Hematopoietic multipotent progenitor cell treated with erythropoietin and hydrocortisone succinate and interleukin-3 and kit ligand, for 8 days (in vitro differentiated cells): ENCODE results near the gene NCF4.

Experiments used
- DNase-seq: peaks from one replicate; pipeline ENCODE4 v3.0.0-alpha.2; 2015

NCF4 gene

DNA sequence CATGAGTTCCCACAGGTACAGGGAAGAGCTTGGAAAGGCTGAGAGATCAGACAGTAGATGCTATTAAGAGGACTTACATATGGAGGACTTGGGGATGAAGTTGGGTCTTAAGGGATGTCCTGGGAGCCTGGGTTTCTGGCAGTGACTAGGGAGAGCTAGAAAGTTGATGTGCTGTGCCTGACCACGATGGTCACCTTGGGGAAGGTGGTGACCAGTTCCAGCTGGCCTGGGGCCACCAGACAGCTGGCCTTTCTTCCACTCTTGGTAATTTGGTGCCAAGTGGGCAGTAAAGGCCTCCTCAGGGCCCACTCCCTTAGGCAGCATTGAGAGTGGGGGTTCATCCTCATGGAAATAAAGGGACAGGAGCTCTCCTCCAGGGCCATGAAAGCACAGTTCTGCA, 38.7 kb downstream of the NCF4 start:
- no peak for DNase-seq

DNA sequence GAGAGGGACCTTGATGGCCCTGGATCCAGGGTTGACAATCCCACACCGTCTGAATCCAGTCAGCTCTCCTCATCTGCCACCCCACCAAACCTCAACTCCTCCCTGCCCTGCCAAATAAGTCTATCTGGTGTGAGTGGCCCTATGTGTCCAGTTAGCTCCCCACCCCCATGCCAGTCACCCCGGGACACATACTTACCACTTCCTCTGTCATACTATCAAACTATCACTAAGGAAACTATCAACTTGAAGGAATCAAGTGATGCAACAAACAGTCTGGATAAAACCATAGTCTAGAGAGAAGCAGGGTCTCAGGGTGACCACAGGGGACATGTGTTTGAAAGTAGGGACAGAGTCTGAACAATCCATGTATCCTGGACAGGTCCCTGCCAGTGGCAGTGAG, 39.4 kb downstream of the NCF4 start:
- peak; percentile 84 for DNase-seq

DNA sequence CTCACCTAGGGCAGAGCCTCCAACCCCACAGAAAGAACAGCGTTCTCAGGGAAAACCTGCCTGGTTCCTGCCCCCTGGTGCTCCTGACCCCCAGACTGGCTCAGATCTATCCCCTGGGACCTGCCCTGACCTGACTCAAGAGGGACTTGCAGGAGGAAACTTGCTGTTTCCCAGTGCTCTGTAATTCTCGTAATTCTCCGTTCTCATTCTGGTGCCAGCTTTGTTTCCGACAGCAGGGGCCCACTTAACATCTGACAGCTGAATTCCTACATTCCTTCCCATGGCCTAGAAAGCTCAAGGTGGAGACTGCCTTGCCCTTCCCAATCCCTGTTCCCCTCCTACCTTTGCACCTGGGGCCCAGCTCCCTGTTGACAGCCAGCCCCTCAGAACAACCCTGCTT, 40.1 kb downstream of the NCF4 start:
- peak; percentile 41 for DNase-seq

- DNase-seq: peak; percentile 96
These were observed 40.8 kb downstream of the NCF4 start for GRCh38 chr22:36901411-36902142.

GRCh38 chr22:36902143-36902926, 41.5 kb downstream of the NCF4 start:
- no peak for DNase-seq

DNA sequence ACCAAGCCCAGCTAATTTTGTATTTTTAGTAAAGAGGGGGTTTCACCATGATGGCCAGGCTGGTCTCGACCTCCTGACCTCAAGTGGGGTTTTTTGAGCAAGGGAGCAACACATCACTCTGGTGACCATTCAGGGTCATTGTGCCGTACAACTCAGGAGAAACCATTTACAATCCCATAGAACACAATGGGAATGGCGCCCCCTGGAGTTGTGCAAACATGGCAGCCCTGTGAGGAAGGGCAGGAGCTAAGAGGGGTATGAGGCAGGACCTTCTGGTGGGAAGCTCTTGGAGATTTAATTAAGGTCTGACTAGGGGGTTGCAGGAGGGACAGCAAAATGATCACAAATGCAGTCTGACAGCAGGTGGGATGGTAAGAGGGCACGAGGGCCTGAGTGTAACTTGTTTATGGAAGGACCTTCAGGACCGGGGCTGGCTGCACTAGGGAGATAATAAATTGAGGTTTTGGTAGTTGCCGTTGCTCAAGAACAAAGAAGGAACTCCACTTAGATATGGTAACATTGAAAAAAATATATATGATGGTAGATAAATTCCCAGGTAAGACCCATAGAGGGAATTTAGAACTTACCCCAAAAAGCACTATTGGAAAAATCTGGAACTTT, 43.6 kb downstream of the NCF4 start:
- DNase-seq: peak; percentile 85

DNA sequence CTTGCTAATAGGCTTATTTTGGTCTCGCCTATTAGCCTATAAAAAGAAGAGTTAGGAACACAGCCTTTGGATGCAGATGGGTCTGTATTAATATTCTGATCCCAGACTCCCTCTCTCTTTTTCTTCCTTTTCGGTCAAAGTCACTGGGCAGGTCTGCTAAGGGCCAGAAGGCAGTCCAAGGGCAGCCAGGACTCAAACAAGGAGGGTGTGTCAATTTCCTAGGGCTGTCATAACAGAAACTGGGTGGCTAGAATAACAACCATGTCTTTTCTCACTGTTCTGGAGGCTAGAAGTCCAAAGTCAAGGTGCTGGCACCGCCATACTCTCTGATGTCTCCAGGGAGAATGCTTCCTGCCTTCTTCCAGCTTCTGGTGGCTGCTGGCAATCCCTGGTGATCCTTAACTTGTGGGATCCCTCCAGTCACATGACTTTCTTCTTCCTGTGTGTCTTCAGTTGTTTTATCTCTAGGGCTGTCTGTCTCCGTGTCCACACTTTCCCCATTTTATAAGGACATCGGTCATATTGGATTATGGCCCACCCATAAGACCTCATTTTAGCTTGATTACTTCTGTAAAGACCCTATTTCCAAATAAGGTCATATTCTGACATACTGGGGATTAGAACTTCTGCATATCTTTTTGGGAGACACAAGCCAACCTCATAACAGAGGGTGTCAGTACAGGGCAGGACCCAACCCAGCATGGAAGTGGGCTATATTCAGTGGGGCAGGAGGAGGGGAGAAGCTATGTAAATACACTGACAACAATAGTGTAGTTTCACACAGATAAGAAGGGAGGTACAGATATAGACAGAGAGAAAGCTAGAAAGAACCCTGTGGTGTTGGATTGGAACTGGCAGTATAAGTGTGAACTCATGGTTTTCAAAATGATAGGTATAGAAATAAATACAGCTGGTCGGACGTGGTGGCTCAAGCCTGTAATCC, 46.7 kb downstream of the NCF4 start:
- DNase-seq: peak; percentile 70

DNA sequence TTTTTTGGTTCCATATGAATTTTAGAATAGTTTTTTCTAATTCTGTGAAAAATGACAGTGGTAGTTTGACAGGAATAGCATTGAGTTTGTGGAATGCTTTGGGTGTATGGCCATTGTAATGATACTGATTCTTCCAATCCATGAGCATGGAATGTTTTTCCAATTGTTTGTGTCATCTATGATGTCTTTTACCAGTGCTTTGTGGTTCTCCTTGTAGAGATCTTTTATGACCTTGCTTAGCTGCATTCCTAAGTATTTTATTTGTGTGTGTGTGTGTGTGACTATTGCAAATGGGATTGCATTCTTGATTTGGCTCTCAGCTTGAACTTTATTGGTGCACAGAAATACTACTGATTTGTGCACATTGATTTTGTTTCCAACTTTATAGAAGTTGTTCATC, 49.7 kb downstream of the NCF4 start:
- DNase-seq: no peak

GRCh38 chr22:36911887-36912661, 51.3 kb downstream of the NCF4 start:
- no peak for DNase-seq

DNA sequence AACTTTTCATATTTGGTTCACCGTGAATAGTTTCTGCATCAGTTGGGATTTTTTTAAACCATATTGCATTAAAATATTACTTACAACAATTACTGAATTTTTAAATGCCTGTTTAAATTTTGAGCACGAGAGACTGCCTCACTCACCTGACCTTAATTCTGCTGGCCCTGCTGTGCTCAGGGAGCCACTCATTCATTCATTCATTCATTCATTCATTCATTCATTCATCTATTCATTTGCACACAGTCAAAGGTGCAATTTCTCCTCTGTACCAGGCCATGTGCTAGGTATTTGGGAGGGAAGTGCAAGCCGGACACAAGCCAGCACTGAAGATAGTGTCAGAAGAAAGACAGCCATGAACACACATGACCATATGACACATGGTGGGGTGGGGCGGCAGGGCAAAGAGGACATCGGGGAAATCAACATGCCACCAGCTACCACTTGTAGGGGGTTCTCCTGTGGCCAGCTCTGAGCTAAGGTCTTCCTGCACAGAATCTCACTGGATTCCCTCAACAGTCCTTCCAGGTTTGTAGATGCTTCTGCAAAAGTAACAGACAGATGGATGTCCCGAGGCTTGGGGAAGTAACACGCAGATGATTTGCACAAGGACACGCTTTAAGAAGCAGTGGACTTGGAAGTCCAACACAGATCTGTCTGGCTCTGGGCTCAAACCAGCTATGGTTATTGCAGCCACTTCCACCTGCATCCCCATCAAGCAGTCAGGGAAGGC, 52.1 kb downstream of the NCF4 start:
- no peak for DNase-seq

DNA sequence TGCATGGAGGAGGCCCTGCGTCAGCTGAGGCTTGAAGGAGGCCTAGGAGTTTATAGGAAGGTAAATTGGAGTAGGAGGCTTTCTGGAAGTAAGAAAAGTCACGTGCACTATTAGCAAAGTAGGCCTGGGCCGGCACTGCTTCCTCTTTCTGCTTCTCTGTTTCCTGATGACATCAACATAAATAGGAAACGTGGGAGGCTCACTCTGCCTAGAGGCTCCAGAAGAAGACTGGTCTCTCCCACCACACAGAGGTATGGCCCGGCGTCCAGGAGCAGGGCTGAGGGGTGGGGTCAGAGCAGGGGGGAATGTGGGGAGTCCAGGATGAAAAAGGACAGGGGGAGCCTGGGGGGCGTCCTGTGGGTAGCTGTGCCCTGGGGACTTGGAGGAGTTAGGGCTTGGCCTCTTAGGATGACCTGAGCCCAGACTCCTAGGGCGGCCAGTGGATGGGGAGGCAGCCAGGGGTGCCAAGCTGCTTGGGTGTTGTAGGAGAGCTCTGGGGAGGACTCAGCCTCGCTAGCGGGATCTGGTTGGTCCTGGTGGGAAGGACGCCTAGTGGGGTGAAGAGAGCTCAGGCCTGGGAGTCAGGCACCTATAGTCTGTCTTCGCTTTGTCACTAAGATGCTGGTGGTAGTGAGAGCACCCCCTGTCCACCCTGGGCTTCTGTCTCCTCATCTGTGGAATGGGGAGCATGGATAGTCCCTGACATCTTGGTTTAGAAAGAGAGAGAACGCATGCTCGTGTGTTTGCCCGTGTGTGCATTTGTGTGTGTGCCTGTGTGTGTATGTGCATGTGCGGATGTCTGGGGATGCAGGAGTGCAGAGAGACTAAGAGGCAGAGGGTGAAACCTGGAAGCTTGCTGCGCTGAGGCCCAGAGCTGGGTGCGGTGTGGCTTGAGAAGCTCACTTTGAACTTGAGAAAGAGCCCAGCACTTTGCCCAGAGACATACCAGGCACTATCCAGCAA, 52.9 kb downstream of the NCF4 start, which contains the start of gene CSF2RB:
CSF2RB (plus strand) TSS at position 202 of the 963 bp plus-strand sequence. CDS start 8,580 bp downstream, outside the sequence.
- peak; percentile 82 for DNase-seq

GRCh38 chr22:36914390-36914752, 53.6 kb downstream of the NCF4 start:
- DNase-seq: no peak

GRCh38 chr22:36916034-36916433, 55.2 kb downstream of the NCF4 start:
- peak; percentile 4 for DNase-seq

DNA sequence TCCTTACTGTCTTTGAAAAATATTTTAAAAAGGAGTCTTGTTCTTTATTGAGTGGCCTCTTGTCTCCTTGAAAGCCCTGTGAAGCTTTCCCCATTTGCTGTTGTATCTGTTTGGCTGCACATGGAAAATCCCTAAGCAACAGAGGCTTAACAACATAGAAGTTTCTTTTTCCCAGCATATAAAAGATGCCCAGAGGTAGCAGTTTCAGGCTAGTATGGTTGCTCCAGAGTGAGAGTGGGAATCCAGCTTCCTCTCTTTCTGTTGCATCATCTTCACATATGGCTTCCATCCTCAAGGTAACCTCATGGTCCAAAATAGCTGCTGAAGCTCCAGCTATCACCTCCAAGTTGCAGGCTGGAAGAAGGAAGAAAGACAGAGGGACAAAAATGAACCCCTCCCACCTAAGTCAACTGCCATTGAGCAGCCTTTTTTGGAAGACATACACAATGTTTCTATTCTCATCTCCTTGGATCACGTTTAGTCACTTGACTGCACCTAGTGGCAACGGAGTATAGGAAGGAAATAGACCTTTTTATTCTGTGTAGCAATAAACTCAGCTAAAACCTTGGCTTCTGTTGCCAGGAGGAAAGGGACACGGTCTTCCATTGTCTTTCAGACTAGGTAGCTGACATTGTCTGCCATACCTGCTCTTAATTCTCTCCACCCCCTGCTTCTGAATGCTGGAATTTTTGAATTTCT, 57.9 kb downstream of the NCF4 start:
- peak; percentile 47 for DNase-seq

- peak; percentile 48 for DNase-seq
These were observed 60.7 kb downstream of the NCF4 start for GRCh38 chr22:36921309-36922104.

- DNase-seq: no peak
These were observed 61.4 kb downstream of the NCF4 start for GRCh38 chr22:36922105-36922608.

DNA sequence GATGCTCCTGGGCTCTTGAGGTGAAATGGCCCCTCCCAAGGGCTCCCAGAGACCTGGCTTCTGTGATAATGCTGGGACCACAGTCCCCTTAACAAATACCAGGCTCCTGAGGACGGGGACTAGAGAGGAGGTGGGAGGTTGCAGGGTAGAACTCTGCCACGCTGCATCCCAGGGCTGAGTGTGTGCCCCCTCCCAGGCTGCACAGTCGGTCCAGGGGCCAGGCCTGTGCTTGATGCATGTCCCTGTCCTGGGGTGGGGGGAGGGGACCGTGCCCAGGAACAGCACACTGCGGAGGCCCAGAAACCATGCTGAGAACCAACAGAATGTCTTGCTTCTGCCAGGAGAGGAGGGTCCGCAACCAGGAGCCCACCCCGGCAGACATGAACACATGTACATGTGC, 61.9 kb downstream of the NCF4 start:
- DNase-seq: no peak

DNA sequence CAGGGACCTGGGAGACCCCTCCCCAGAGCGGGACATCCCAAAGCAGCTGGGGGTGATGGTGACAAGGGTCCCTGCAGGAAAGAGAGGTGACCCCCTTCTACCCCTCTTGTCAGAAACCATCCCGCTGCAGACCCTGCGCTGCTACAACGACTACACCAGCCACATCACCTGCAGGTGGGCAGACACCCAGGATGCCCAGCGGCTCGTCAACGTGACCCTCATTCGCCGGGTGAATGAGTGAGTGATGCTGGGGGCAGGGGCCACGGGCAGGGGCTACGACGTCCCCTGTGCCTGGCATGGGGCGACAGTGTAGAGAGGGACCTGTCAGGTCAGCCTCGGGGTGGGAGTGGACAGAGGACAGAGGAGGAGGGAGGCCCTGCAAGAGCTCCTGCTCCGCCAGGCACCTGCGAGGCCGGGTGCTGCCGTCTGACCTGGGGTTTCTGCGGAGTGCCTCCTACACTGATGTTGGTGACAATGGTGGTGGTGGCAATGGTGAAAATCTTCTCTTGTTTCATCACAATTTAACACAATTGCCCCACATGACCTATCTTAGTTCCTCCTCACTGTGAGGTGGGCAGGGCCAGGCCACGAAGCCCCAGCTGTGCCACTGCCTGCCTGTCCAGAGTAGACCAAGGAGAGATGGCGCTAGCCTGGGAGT, 62.5 kb downstream of the NCF4 start:
- DNase-seq: no peak
